ENCODE data around the gene MED19.

GRCh38 chr11:57704932-57705331 is 7.1 kb downstream of the MED19 start:
- no peak for TF ChIP-seq CTCF (IDR thresholded peaks at IDR 0.05)
- TF ChIP-seq POLR2A (IDR thresholded peaks at IDR 0.05), result no peak
- TF ChIP-seq POLR2AphosphoS5 (IDR thresholded peaks at IDR 0.05), result no peak

Measured in transverse colon (tissue), 4 donors.